GM18858 (cell line): ENCODE measurements around the gene CERS2.

Experiments
- ATAC-seq: cut with Tn5 transposase; IDR thresholded peaks from one replicate; pipeline ENCODE4 v1.9.1; 2021; ENCODE audit not compliant: unreplicated experiment

Gene CERS2

DNA sequence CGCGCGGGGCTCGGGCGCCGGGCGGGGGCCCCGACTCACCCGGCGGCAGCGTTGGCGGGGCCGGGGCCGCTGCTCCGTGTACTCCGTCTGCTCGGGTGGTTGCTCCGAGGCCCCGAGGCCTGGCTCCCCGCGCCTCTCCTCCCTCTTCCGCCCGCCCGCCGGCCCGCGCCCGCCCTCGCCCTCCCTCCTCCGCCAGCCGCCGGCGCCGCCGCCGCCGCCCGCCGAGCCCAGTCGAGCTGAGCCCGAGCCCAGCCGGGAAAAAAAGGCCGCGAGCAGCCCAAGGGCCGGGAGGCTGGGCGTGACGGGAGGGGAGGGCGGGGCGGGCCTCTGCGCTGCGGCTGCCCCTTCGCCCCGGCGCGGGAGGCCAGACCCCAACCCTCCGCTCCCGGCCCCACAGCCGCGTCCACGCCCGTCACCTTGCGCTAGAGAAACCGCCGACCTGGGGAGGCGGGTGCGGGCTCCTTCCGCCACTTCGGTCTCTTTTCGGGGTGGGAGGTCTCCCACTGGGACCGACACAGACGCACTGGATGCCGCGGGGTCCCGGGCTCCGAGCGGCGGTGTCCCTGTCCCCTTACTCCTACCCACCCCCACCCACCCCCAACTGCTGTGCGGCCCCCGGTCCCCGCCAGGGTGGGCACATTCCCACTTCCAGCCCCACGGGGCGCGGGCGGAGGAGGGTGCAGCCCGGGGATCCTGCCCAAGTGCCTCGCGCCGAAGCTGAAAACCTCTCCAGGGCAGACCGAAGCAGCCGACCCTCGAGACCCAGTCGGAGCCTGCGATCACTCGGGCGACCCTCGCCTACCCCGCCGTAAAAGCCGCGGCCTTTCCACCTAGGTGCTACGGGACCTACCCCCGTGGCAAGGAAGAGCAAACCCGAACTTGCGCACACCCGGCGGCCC lies at the start of gene CERS2:
CERS2 (minus strand) TSS at position 256 of the 899 bp plus-strand sequence. CDS start 5,745 bp downstream, outside the sequence.
- no peak for ATAC-seq

- ATAC-seq, result no peak
Measured at GRCh38 chr1:151013518-151013917, 38.9 kb upstream of the CERS2 start.

DNA sequence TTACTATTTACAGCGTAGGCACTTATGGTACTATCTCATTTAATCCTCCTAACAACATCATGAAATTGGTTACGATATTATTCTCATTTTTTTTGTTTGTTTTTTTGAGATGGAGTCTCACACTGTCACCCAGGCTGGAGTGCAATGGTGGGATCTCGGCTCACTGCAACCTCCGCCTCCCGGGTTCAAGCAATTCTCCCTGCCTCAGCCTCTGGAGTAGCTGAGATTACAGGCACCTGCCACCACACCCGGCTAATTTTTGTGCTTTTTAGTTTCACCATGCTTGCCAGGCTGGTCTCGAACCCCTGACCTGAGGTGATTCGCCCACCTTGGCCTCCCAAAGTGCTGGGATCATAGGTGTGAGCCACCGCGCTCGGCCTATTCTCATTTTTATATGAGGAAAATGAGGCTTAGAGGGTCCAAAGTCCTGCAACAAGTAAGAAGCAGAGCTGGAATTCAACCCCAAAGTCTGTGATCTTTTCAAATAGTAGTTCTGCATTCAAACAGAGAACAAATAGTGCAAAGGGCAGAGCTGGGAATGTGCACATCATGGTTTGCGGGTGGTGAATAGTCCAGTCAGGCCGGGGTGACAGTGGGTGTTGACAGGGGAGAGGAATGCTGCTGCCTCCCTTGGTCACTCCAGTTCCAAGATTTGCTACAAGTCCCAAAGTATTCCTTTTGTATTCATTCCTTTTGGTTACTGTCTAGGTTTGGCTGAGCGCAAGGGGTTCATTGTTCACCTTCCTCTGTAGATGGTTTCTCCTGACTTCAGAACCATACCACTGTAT lies 38.2 kb upstream of the CERS2 start:
- ATAC-seq, result no peak

DNA sequence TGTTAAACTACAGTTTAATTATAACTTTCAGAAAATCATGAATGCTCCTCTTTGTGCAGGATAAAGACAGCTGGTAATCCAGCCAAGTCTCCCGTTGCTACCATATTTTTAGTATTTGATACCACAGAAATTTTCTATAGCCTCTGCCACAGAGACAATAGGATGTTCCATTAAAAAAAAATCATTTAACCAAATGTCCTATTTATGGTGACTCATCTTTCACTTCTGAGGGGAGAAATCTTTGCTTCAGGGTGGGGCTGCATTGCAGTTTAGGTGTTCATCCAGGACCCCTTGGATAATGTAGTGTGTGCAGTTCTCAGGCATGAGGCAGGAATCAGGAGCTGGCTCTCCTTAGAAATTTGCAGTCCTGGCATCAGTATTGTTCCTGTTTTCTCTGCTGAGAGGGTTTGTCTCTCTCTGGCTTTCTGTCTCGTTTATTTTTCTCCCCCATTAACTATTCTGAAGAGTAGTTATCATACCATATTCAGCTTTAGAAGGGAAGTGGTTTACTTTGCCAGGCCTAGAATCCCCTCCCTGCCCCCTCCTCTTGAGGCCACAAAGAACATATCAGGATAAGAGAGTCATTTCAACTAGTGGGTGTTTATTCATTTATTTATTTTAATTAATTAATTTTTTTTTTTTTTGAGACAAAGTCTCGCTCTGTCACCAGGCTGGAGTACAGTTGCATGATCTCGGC lies 36.7 kb upstream of the CERS2 start:
- ATAC-seq, result no peak

DNA sequence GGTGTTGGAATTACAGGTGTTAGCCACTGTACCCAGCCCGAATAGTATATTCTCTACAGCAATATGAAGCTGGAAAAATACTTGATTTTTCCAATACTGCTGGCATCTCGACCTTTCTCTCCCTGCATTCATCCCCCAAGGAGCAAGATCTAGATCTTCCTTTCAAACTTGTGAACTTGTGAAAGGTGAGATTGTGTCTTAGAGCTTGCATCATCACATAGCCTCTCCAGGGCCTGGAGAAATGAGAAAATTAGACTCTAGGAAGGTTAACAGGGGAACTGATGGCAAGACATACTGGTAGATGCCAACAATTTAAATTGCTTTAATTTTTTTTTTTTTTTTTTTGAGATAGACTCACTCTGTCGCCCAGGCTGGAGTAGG lies 35.7 kb upstream of the CERS2 start:
- ATAC-seq, result no peak

- ATAC-seq, result no peak
Measured at GRCh38 chr1:151009674-151010345, 35.2 kb upstream of the CERS2 start.

- ATAC-seq, result no peak
Measured at GRCh38 chr1:151009206-151009587, 34.6 kb upstream of the CERS2 start.

DNA sequence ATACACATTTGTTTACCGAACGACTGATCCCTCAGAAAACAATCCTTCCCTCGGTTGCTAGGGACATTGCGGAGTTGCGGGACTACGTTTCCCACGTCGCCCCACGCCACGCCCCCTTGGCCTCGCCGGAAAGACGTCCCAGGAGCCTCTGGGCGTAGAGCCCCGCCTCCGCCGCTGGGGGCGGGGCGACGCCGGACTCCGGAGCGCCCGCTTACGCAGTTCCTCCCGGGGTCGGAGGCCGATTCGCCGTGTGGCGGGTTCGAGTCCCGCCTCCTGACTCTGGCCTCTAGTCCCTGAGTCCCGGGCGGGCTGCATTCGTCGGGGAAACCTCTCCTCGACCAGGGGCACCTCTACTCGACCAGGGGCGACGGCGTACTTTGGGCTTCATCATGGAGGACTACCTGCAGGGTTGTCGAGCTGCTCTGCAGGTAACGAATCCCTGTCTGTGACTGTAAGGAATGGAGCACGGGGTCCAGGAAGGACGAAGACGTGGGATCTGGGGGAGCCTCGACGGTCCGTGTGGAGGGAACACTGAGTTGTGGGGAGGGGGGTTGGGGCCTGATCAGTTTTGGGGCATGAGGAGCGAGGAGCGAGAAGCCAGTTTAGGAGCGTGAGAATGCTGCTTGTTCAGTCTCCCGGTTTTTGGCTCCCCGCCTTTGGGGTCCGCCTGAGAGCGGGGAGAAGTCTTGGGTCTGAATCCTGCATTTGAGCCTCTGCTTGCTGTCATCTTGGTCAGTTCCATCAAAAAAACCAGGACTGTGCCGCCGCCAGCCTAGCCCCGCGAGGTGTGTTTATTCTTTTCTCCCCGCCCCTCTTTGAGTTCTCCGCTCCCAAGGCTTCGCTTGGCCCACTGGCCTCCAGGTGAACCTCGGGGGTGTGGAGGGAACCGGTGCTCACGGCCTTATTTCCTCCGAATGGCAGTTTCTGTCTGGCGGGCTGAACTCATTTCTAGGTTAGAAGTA lies 33.9 kb upstream of the CERS2 start, which contains the start of gene PRUNE1:
PRUNE1 (plus strand) TSS at position 206 of the 962 bp plus-strand sequence; CDS start at position 390, 184 bp downstream.
- ATAC-seq, result peak; percentile 44

DNA sequence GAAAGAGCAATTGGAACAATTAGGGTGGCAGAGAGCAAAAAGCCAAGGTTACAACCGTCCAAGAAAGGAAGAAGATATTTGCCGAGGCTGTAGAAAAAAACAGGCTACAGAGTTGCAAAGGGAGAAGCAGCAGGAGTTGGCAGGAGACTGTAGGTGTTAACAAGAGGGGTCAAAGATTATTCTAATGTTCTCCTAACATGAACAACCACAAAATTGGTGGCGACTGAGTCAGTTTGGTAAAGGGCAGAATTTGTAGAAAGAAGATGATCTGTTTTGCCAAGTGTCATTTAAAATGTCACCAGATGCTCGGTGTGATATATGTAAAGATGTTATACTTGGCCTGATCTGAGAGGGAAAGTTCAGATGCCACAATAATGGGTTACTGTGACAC lies 33.2 kb upstream of the CERS2 start:
- no peak for ATAC-seq

- ATAC-seq, result no peak
Measured at GRCh38 chr1:151006327-151007052, 31.9 kb upstream of the CERS2 start, which contains the start of gene MINDY1. MINDY1 (minus strand) TSS chr1:151006902; CDS start chr1:151002617, 4,285 bp downstream.

- no peak for ATAC-seq
Measured at GRCh38 chr1:151005729-151006319, 31.2 kb upstream of the CERS2 start.

DNA sequence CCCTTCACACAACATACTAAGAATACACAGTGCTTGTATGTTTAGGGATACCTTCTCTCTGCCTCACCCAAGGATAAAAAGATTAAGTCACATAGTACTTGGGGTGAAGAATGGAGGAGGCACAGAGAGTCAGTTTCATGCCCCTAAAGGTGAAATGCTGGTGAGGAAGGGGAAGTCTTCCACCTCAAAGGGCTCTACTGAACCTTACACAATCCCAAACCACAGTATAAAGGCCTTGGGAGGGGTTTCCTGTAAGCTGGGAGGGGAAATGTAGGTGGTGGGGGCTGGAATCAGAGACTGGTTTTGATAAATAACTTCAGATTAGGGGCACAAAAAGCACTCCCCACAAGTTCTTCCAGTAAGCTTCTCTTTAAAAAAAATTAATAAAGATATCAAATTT lies 28.5 kb upstream of the CERS2 start:
- ATAC-seq, result no peak

DNA sequence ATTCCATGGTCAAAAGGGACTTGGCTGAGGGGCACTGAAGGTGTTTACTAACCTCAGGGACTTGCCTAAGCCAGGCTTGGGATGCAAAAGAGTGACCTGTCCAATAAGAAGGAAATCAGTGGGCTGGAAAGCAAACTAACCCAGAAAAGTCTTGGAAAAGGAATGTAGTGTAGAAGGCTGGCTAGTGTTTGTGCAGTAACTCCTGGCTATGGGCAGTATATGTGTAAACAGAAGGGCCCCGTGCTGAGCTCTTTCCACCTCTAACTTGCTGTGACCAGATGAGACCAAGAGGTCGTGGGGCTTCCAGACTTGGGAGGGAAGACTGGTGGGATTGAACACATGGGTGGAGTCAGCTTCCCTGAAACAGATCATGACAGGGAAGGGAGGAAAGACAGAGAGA lies 28.0 kb upstream of the CERS2 start:
- no peak for ATAC-seq

- no peak for ATAC-seq
Measured at GRCh38 chr1:151002051-151002450, 27.4 kb upstream of the CERS2 start.

DNA sequence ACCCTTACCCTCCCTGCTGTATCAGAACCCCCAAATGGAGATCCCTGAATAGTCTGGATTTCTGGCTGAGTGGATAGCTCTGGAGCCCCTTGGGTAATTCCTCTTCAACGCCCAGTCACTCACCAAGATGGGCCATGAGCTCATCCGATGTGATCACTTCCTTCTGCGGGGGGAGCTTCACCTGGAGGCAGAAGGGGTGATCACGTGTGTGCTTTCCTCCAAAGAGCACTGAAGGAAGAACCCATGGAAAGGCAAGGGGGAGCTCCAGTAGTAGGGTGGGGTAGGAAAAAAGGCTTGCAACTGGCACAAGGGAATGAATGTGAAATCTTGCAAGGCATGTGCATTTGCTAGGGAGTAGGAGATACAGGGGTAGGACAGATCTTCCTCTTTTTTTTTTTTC lies 27.0 kb upstream of the CERS2 start:
- ATAC-seq, result no peak

DNA sequence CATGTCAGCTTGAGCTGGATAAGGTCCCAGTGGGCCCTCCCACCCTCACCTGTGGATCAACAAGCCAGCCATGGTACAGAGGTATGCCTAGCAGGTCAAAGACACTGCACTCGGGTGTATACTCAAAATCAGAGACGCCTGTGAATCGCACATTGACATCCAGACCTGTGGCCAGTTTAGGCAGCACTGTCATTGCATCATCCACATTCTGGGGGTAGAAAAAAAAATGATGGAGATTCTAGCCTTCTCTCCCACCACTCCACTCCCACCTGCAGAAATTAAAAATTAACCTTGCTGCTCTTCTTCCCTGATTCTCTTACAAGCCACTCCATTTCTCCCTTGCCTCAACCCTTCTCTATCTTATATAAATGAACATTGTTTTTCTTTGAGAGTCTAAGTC lies 25.8 kb upstream of the CERS2 start:
- ATAC-seq, result no peak

DNA sequence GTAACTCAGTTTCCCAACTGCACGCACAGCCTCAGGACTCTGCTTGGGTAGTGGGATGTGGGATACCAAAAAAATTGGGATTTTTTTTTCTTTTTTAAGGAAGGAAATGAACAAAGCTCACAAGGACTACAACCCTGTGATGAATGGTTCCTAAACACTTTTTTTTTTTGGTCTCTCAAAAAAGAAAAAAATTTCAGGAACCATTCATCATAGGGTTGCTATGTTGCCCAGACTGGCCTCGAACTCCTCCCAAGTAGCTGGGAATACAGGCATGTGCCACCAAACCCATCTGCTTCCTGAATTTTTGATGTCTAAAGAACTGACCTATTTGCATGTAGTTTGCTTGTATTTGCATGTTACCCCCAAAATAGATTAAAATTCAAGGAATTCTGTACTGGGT lies 25.3 kb upstream of the CERS2 start:
- no peak for ATAC-seq

DNA sequence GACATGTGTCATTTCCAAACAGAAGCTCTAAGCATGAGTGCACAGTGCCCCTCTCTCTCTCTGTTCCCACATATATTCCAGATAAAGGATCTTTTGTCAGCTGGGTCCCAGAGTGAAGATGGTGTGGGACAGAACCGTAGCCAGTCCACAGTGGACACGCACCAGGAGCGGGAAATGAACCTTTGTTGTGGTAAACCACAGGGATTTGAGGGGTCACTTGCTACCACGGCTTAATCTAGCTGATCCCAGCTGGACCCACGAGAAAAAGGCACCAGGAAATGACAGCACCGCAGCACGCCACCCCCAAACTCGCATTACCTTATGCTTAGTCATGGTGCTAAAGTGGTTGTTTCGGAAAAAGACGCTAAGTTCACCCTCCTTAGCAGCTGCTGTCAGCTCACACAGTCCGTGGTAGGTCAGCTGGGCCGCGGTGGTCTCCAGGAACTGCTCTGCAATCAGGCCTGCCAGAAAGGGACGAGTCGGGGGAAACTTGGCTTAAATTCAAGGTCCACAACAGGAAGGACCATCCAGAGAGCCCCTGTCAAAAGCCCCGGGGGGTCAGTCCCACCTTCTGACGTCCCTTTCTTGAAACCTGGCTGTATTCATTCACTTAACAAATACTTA lies 24.5 kb upstream of the CERS2 start:
- ATAC-seq, result no peak
